ENCODE data around the gene REM1. TPM values are rescaled to one million over a fixed set of nuclear protein-coding genes. Genes with fewer than 3 reads are reported as not detected.
A peak's percentile ranks its signal among the peaks of the same experiment; 100 is the strongest.

Gene REM1
- total RNA-seq, 1 donor from 2014 or later: 31.0 TPM

- H3K9me3 ChIP-seq: no peaks in the 10 kb centered on the region
- H3K36me3 ChIP-seq: no peaks in the 10 kb centered on the region
- peak overlapping the region in 1 of 2 donors; percentile 82 for H3K4me3 ChIP-seq
- H3K27ac ChIP-seq: peak overlapping the region; percentile 79 to 82
- no peaks in the 10 kb centered on the region for H3K27me3 ChIP-seq
- no peak for TF ChIP-seq CTCF (IDR thresholded peaks at IDR 0.05)
- intact Hi-C loops (cut with DNase I): no loop called here
- no peak for DNase-seq (ENCODE audit: low spot score in 2 of 2)
- H3K4me1 ChIP-seq: peaks cover 0 to 2% of the 10 kb centered on the region in 2 donors
Observed at GRCh38 chr20:31476294-31476585, 1.2 kb downstream of the REM1 start.

GRCh38 chr20:31476643-31477215, 1.6 kb downstream of the REM1 start:
- intact Hi-C loops (cut with DNase I): no loop called here
- Histone ChIP-seq H3K4me3 (peak overlapping the region in 1 of 2 donors; percentile 82), H3K27ac (peak overlapping the region; percentile 79 to 82)

GRCh38 chr20:31484001-31484400, 8.9 kb downstream of the REM1 start:
- peak overlapping the region; percentile 89 to 90 for H3K27ac ChIP-seq
- intact Hi-C loops (cut with DNase I): no loop called here
- no peaks in the 10 kb centered on the region for H3K27me3 ChIP-seq
- no peaks in the 10 kb centered on the region for H3K36me3 ChIP-seq
- DNase-seq (ENCODE audit: low spot score in 2 of 2): no peak
- H3K4me3 ChIP-seq: no peak overlapping the region
- peaks cover 3 to 14% of the 10 kb centered on the region in 2 donors for H3K4me1 ChIP-seq
- no peaks in the 10 kb centered on the region for H3K9me3 ChIP-seq
- TF ChIP-seq CTCF (IDR thresholded peaks at IDR 0.05): no peak

More at GRCh38 chr20:31476643-31477215, 1.6 kb downstream of the REM1 start:
- H3K9me3 ChIP-seq: no peaks in the 10 kb centered on the region
- no peaks in the 10 kb centered on the region for H3K36me3 ChIP-seq
- TF ChIP-seq CTCF (IDR thresholded peaks at IDR 0.05): no peak
- H3K27me3 ChIP-seq: no peaks in the 10 kb centered on the region
- DNase-seq (ENCODE audit: low spot score in 2 of 2): no peak
- peaks cover 0 to 2% of the 10 kb centered on the region in 2 donors for H3K4me1 ChIP-seq

GRCh38 chr20:31485450-31486339, 10.6 kb downstream of the REM1 start:
- Histone ChIP-seq H3K36me3 (no peaks in the 10 kb centered on the region), H3K9me3 (no peaks in the 10 kb centered on the region), H3K27ac (peak overlapping the region; percentile 89 to 90), H3K27me3 (no peaks in the 10 kb centered on the region), H3K4me3 (peak overlapping the region in 1 of 2 donors; percentile 60), H3K4me1 (peaks cover 3 to 14% of the 10 kb centered on the region in 2 donors)
- intact Hi-C loops (cut with DNase I): loop anchor here (1.0 kb wide), 1 partner anchor 10 kb away; no protein-coding TSS in a partner anchor
- DNase-seq (ENCODE audit: low spot score in 2 of 2): peak; percentile 23 to 80
- no peak for TF ChIP-seq CTCF (IDR thresholded peaks at IDR 0.05)

GRCh38 chr20:31488115-31488514, 13.0 kb downstream of the REM1 start:
- intact Hi-C loops (cut with DNase I): no loop called here
- Histone ChIP-seq H3K36me3 (no peaks in the 10 kb centered on the region), H3K4me1 (peaks cover 3 to 14% of the 10 kb centered on the region in 2 donors), H3K4me3 (no peak overlapping the region), H3K27ac (no peak overlapping the region), H3K9me3 (no peaks in the 10 kb centered on the region), H3K27me3 (no peaks in the 10 kb centered on the region)
- DNase-seq (ENCODE audit: low spot score in 2 of 2): no peak
- no peak for TF ChIP-seq CTCF (IDR thresholded peaks at IDR 0.05)

Data from ascending aorta (tissue), 2 donors.